GM18505 (cell line): ENCODE data around the gene ITIH6.
"Not testable (repeated sequence)": the region's sequence is repeated elsewhere in the genome, so short reads cannot be mapped to it uniquely, and the experiment has no call there.

Source experiments
- ATAC-seq: cut with Tn5 transposase; IDR thresholded peaks from one replicate; pipeline ENCODE4 v1.9.1; 2021; ENCODE audit not compliant: unreplicated experiment
- POLR2A ChIP-seq: IDR thresholded peaks from 4 replicates; pipeline ENCODE4 v1.6.1; 2011; ENCODE audit warnings: borderline replicate concordance; ENCODE audit not compliant: insufficient read depth, insufficient read length; ENCODE audit errors: extremely low read depth

Gene ITIH6

DNA sequence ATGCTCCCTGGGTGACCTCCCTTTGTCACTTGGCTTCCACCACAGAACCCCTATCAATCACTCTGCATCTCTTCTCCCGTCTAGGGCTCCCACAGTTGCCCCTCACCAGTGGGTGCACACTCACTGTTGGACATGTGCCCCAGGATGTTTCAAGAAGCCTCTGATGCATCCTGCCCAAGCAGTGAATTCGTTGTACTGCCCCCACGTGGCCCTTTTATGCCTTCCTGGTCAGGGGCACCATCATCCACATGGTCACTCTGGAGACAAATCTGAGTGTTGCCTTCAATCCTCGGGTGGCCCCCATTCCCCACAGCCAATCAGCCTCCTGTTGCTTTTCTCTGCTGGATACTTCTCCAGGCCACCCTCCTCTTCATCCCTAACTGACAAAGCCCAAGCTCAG, 12.2 kb downstream of the ITIH6 start:
- no peak for ATAC-seq
- TF ChIP-seq POLR2A: no peak

GRCh38 chrX:54776987-54777672, 20.9 kb downstream of the ITIH6 start:
- TF ChIP-seq POLR2A: no peak

DNA sequence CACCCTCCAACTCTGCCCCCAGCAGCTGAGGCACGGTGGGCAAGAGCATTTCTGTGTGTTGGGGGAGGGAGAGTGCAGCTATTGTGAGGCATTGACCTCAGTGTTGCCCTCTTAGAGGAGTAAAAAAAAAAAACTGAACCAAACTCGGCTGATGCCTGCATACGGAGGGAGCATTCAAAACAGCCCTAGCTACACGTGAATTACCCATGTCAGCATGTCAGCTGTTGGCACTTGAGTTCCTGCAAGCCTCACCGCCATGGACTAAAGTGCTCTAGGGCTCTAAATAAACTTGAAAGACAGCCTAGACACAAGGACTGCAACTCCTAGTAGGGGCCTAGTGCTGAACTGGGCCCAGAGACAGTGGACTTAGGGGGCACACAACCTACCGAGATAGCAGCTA, 22.0 kb downstream of the ITIH6 start:
- TF ChIP-seq POLR2A: no peak
- ATAC-seq: no peak

More at GRCh38 chrX:54776987-54777672, 20.9 kb downstream of the ITIH6 start:
- no peak for ATAC-seq

DNA sequence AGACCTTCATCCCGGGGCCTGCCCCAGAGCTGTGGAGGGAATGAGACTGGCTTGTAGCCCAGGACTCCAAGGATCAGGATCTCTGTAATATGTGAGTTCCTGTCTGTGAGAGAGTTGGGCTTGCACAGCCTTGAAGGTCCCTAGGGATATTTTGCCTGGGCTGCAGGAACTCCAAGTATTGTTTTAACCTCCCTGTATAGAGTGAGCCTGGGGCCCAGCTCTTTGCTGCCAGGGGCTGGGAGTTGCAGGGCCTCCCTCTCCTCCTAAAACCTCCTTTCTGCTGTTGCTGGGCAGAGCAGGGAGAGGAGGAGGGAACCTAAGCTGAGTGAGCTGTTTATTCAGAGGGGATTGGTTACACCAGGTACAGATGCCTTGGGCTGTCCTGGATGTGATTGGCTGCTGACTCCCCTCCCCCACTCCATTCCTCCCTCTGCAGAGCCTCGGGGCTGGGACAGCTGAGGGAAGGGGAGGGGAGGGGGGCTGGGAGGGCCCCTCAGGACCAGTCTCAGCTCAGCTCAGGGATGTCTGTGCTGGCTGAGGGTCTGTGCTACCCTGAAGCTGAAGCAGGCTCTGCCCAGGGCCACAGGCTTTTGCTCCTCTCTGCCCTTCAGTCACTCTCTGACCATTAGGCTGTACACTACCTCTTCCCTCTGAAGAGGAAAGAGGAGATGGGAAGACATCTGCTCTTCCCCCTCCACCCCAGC, 23.5 kb downstream of the ITIH6 start:
- not testable (repeated sequence) for ATAC-seq

DNA sequence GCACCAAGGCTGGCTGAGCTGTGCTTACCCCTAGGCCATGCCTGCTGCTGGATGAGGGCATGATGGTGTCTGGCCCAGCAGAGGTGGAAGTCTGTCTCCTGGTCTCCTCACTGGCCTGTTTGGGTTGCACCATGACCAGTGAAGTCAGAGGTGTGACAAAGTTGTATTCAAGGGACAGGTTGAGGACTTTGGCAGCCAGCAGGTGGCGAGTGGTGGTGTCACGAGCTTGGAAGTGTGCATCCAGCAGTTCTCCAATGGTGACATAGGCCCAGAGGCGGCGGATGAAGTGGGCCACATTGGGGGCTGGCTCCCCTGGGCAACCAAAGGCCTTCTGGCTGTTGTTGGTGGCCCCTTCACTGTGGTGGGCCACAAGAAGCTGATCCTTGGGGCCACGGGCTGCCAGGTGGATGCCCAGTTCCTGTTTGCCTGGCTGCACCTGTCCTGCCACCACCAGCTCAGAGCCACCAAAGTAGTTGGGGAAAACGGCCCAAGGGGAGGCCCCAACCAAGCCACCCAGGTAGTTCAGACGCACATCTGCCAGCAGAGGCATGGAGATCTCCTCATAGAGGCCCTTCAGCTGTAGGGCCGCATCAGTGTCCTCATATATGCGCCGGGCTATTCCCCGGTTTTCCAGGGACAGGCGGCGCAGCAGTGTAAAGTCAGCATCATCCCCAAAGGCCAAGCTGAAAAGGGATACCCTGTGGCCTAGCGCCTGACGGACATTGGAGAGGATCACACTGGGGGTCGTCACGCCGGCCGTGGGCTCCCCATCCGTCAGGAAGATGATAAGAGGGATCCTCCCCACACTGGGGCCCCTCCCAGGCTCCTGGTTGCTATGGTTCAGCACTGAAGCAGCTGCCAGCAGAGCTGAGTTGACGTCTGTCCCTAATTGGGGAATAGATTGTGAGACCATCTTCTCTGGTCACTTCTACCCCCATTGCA, 39.7 kb downstream of the ITIH6 start:
- no peak for TF ChIP-seq POLR2A
- ATAC-seq: no peak

DNA sequence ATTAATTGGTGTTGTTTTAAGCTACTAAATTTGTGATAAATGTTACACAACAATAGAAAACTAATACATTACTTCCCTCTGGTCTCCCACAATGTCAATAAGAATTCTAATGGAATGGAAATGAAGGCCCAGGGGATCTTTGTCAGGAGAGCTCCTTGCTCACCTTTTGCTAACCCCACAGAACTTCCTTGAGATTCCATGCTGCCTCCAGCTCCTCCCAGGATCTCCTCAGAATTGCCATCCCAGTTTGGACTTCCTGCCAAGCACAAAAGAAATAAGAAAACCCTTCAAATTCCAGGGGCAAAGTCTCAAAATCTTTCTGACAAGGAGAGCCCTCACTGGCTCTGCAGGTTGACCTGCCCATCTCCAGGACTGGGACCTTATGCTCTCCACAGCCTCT, 43.2 kb downstream of the ITIH6 start:
- TF ChIP-seq POLR2A: no peak
- no peak for ATAC-seq

- no peak for TF ChIP-seq POLR2A
- no peak for ATAC-seq
Observed at GRCh38 chrX:54748626-54749025, 49.4 kb downstream of the ITIH6 start.

- TF ChIP-seq POLR2A: no peak
- ATAC-seq: no peak
Observed at GRCh38 chrX:54747733-54748393, 50.2 kb downstream of the ITIH6 start.

DNA sequence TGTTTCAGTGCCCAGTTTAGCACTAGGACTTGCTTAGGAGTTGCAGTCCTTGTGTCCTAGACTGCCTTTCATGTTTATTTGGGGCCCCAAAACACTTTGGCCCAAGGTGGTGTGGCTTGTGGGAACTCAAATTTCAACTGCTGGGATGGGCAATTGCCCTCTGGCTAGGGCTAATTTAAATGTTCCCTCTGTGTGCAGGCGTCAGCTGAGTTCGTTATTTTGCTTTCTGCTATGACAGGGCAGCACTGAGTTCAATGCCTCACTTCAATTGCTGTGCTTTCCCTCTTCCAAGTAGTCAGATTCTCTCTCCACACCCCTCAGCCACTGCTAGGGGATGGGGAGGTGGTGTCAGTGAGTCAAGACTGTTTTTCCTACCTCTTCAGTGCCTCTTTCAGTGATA, 51.1 kb downstream of the ITIH6 start:
- TF ChIP-seq POLR2A: no peak
- no peak for ATAC-seq

GRCh38 chrX:54745676-54746075, 52.4 kb downstream of the ITIH6 start:
- TF ChIP-seq POLR2A: no peak

DNA sequence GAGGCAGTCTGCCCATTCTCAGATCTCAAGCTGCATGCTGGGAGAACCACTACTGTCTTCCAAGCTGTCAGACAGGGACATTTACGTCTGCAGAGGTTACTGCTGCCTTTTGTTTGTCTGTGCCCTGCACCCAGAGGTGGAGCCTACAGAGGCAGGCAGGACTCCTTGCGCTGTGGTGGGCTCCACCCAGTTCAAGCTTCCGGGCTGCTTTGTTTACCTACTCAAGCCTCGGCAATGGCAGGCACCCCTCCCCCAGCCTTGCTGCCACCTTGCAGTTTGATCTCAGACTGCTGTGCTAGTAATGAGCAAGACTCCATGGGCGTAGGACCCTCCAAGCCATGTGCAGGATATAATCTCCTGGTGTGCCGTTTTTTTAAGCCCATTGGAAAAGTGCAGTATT, 59.5 kb downstream of the ITIH6 start:
- not testable (repeated sequence) for ATAC-seq

More at GRCh38 chrX:54745676-54746075, 52.4 kb downstream of the ITIH6 start:
- no peak for ATAC-seq

- ATAC-seq: not testable (repeated sequence)
Observed at GRCh38 chrX:54736298-54736942, 61.6 kb downstream of the ITIH6 start.

- no peak for ATAC-seq
- no peak for TF ChIP-seq POLR2A
Observed at GRCh38 chrX:54721424-54721823, 76.6 kb downstream of the ITIH6 start.
